Measurements from ENCODE around the gene CAMTA1. TPM values are rescaled to one million over a fixed set of nuclear protein-coding genes. Genes with fewer than 3 reads are reported as not detected.

The CAMTA1 gene, protein sequence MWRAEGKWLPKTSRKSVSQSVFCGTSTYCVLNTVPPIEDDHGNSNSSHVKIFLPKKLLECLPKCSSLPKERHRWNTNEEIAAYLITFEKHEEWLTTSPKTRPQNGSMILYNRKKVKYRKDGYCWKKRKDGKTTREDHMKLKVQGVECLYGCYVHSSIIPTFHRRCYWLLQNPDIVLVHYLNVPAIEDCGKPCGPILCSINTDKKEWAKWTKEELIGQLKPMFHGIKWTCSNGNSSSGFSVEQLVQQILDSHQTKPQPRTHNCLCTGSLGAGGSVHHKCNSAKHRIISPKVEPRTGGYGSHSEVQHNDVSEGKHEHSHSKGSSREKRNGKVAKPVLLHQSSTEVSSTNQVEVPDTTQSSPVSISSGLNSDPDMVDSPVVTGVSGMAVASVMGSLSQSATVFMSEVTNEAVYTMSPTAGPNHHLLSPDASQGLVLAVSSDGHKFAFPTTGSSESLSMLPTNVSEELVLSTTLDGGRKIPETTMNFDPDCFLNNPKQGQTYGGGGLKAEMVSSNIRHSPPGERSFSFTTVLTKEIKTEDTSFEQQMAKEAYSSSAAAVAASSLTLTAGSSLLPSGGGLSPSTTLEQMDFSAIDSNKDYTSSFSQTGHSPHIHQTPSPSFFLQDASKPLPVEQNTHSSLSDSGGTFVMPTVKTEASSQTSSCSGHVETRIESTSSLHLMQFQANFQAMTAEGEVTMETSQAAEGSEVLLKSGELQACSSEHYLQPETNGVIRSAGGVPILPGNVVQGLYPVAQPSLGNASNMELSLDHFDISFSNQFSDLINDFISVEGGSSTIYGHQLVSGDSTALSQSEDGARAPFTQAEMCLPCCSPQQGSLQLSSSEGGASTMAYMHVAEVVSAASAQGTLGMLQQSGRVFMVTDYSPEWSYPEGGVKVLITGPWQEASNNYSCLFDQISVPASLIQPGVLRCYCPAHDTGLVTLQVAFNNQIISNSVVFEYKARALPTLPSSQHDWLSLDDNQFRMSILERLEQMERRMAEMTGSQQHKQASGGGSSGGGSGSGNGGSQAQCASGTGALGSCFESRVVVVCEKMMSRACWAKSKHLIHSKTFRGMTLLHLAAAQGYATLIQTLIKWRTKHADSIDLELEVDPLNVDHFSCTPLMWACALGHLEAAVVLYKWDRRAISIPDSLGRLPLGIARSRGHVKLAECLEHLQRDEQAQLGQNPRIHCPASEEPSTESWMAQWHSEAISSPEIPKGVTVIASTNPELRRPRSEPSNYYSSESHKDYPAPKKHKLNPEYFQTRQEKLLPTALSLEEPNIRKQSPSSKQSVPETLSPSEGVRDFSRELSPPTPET (N-terminal part only)
- total RNA-seq, result 57.6 and 63.1 TPM in 2 replicates

DNA sequence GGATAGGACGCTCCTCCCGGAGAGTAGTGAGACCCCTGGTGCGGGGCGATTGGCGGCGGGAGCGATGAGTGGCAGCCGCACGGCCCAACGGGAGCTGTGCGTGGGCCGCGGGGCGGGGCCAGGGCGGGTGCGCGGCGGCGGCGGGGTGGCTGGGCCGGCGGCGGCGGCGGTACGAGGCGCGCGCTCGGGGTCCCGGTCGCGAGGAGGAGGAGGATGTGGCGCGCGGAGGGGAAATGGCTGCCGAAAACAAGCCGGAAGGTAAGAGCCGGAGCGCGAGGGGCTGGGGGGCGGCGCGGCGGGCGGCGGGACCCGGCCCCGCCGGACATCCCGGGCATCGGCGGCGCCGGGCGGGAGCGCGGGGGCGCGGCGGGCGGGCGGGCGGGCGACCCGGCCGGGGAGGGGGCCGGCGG is at the start of gene CAMTA1:
Gene CAMTA1, plus strand, starts transcription at position 137 of the 410 bp plus-strand sequence. Its CDS starts 77 bp downstream, at position 214.

DNA sequence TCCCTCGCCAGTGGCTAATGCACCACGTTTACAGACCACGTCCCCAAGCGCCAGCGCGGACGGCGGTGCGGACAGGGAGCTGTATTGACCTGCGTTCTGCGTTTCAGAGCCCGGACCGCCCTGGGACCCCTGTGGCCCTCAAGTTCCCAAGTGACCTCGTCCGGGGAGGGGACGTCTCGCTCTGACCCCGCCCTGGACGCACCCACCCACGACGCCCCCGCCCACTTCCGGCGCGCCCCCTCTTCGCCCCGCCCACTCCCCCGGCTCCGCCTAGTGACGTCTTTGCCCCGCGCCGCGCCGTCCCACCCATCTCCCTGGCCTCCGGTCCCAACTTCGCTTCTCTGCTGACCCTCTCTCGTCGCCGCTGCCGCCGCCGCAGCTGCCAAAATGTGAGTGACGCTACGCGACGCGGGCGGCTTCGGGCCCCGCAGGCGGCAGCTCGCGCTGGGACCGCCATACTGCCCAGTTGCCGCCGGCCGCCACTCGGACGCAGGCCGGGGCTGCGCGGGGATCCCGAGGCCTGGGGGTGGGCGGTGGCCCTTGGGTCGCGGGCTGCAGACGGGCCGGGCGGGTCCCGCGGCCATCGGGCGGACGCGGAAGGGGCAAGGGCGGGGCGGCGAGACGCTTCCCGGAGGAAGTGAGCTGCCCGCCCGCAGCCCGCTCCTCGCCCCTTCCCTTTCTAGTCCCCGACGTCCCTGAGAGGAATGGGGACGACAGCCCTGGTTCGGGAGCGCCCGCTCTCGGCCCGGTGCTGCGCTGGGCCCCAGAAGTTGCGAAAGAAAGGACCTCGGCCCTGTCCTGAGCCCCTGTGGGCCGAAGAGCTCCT is 986.0 kb downstream of the CAMTA1 start, which contains the start of gene VAMP3:
Gene VAMP3, plus strand, starts transcription at position 300 of the 826 bp plus-strand sequence. Its CDS starts 88 bp downstream, at position 388.

DNA sequence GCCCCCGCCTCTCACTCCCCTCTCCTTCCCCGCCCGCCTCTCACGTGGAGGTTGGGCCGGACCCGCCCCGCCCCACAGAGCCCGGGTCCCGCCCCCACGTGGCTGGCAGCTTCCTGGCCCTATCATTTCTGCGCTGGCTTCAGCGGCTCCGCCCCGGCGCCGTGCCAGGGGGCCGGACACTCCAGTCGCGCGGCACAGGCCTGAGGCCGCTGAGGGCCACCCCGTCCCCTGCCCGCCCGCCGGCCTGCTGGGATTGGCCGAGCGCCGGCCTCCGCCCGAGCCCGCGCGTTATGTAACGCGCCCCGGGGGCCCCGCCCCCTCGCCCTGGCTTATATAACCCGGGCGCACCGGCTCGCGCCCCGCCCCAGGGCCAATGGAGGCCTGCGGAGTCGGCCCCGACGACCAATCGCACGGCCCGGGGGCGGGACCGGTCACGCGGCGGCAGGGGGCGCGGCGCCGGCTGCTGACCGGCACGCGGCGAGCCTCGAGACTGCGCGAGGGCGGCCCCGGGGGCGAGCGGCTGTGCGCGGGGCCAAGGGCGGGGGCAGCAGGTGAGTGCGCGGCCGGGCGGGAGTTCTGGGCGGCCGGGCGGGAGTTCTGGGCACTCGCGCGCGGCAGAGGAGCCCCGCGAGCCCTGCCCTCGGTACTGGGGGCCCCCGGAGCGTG is 998.7 kb downstream of the CAMTA1 start, which contains the start of gene PER3:
Gene PER3, plus strand, starts transcription at position 466 of the 666 bp plus-strand sequence. CDS start 587 bp downstream, outside the sequence.

Other genes starting within 250 kb of the CAMTA1 start
- gene NOL9, start 230.9 kb upstream of the CAMTA1 start, total RNA-seq, result 15.3 and 17.0 TPM in 2 replicates
- gene TAS1R1, start 230.1 kb upstream of the CAMTA1 start, total RNA-seq, result 0.40 and 0.44 TPM in 2 replicates
- 16.2 and 16.4 TPM in 2 replicates for gene ZBTB48, start 205.5 kb upstream of the CAMTA1 start, total RNA-seq
- 33.8 and 39.5 TPM in 2 replicates for gene KLHL21, start 182.6 kb upstream of the CAMTA1 start, total RNA-seq
- 12.9 and 13.3 TPM in 2 replicates for gene PHF13, start 171.7 kb upstream of the CAMTA1 start, total RNA-seq
- 17.4 and 18.4 TPM in 2 replicates for gene THAP3, start 160.6 kb upstream of the CAMTA1 start, total RNA-seq
- gene DNAJC11, start 83.6 kb upstream of the CAMTA1 start, total RNA-seq, result 47.4 and 49.9 TPM in 2 replicates